Renal pelvis (tissue), 12 donors: ENCODE measurements around the gene PGAP3. TPM values are rescaled to one million over a fixed set of nuclear protein-coding genes. Genes with fewer than 3 reads are reported as not detected.
"Not testable (repeated sequence)": the region's sequence is repeated elsewhere in the genome, so short reads cannot be mapped to it uniquely, and the experiment has no call there.

Experiments
- DNase-seq: peaks from one replicate; pipeline ENCODE4 v3.0.0-alpha.2; 2013
- long read RNA-seq, 16 experiments: transcript quantifications; one replicate each; lab custom pipeline, GENCODE V29; 2026
- polyA plus RNA-seq, 3 donors: library from polyadenylated mRNA; unstranded; fragments of 120-200 nt; gene quantifications; one replicate each; pipeline ENCODE4 v1.2.1, GENCODE V29; 2013; ENCODE audit not compliant: insufficient read length in 3 of 3

The PGAP3 gene, protein sequence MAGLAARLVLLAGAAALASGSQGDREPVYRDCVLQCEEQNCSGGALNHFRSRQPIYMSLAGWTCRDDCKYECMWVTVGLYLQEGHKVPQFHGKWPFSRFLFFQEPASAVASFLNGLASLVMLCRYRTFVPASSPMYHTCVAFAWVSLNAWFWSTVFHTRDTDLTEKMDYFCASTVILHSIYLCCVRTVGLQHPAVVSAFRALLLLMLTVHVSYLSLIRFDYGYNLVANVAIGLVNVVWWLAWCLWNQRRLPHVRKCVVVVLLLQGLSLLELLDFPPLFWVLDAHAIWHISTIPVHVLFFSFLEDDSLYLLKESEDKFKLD
- 10 to 100 TPM; 37.4 to 48.6 (median 43.6) TPM for polyA plus RNA-seq
- long read RNA-seq, donor 1, transcript PGAP3-201 (8 exons, 2,737 nt): major isoform, 9 of 40 reads
- long read RNA-seq, donor 1, partial matches to known transcripts: 31 of 40 reads
- long read RNA-seq, donor 1, other reads (novel, unspliced or antisense): 0 of 40 reads
- long read RNA-seq, donor 2, transcript PGAP3-201 (8 exons, 2,737 nt): major isoform, 16 of 125 reads
- long read RNA-seq, donor 2, partial matches to known transcripts: 107 of 125 reads
- long read RNA-seq, donor 2, other reads (novel, unspliced or antisense): 0 of 125 reads
- long read RNA-seq, donor 3, transcript PGAP3-201 (8 exons, 2,737 nt): major isoform, 7 of 7 reads
- long read RNA-seq, donor 3, partial matches to known transcripts: 0 of 7 reads
- long read RNA-seq, donor 3, other reads (novel, unspliced or antisense): 0 of 7 reads
- long read RNA-seq, donor 4, transcript PGAP3-201 (8 exons, 2,737 nt): major isoform, 13 of 107 reads
- long read RNA-seq, donor 4, partial matches to known transcripts: 86 of 107 reads
- long read RNA-seq, donor 4, other reads (novel, unspliced or antisense): 8 of 107 reads
- long read RNA-seq, donor 5, transcript PGAP3-201 (8 exons, 2,737 nt): major isoform, 6 of 6 reads
- long read RNA-seq, donor 5, partial matches to known transcripts: 0 of 6 reads
- long read RNA-seq, donor 5, other reads (novel, unspliced or antisense): 0 of 6 reads
- long read RNA-seq, donor 6, transcript PGAP3-201 (8 exons, 2,737 nt): major isoform, 9 of 304 reads
- long read RNA-seq, donor 6, partial matches to known transcripts: 286 of 304 reads
- long read RNA-seq, donor 6, other reads (novel, unspliced or antisense): 8 of 304 reads
- long read RNA-seq, donor 7, transcript PGAP3-201 (8 exons, 2,737 nt): major isoform, 8 of 8 reads
- long read RNA-seq, donor 7, partial matches to known transcripts: 0 of 8 reads
- long read RNA-seq, donor 7, other reads (novel, unspliced or antisense): 0 of 8 reads
- long read RNA-seq, donor 8, partial matches to known transcripts: 0 of 1 reads
- long read RNA-seq, donor 8, other reads (novel, unspliced or antisense): 0 of 1 reads
- long read RNA-seq, donor 9, transcript PGAP3-201 (8 exons, 2,737 nt): major isoform, 16 of 165 reads
- long read RNA-seq, donor 9, partial matches to known transcripts: 148 of 165 reads
- long read RNA-seq, donor 9, other reads (novel, unspliced or antisense): 0 of 165 reads
- long read RNA-seq, donor 10, transcript PGAP3-201 (8 exons, 2,737 nt): major isoform, 6 of 168 reads
- long read RNA-seq, donor 10, partial matches to known transcripts: 152 of 168 reads
- long read RNA-seq, donor 10, other reads (novel, unspliced or antisense): 8 of 168 reads
- long read RNA-seq, donor 11, partial matches to known transcripts: 182 of 187 reads
- long read RNA-seq, donor 11, other reads (novel, unspliced or antisense): 0 of 187 reads
- long read RNA-seq, donor 12, transcript PGAP3-201 (8 exons, 2,737 nt): major isoform, 18 of 238 reads
- long read RNA-seq, donor 12, partial matches to known transcripts: 207 of 238 reads
- long read RNA-seq, donor 12, other reads (novel, unspliced or antisense): 11 of 238 reads
- long read RNA-seq, donor 13, partial matches to known transcripts: 75 of 92 reads
- long read RNA-seq, donor 13, other reads (novel, unspliced or antisense): 13 of 92 reads
- long read RNA-seq, donor 14: 0 reads
- long read RNA-seq, donor 15: 0 reads
- long read RNA-seq, donor 16, transcript PGAP3-201 (8 exons, 2,737 nt): major isoform, 9 of 112 reads
- long read RNA-seq, donor 16, partial matches to known transcripts: 102 of 112 reads
- long read RNA-seq, donor 16, other reads (novel, unspliced or antisense): 0 of 112 reads

DNA sequence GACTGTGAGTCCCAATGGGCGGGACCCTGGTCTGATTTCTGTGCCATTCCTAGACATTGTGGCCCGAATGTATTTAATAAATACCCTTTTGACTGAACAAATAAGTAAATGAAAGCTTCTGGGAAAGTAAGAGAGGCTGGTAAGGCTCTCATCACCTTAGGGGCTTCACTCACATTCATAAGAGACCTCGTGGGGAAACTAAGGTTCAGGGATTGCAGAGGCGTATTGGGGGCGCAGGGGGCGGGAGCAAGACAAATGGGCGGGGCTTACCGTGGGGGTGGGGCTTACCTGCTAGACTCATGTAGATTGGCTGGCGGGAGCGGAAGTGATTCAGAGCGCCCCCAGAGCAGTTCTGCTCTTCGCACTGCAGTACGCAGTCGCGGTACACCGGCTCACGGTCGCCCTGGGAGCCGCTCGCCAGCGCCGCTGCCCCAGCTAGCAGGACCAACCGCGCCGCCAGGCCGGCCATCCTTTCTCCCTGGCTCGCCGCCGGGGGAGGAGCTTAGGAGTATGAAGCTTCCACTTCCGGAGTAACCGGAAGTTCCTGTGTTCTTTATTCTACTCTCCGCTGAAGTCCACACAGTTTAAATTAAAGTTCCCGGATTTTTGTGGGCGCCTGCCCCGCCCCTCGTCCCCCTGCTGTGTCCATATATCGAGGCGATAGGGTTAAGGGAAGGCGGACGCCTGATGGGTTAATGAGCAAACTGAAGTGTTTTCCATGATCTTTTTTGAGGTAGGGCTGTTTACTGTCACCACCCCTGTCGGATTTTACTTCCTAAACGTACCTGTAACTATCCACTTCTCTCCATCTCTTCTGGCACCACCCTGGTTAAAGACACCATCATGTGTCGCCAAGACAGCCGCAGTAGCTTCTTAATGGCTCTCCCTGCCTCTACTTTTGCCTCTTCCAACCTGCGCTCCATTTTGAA is at the start of gene PGAP3:
Gene PGAP3, minus strand, starts transcription at position 512 of the 929 bp plus-strand sequence. Its CDS starts 43 bp downstream, at position 469.
- DNase-seq: peak; percentile 92

DNA sequence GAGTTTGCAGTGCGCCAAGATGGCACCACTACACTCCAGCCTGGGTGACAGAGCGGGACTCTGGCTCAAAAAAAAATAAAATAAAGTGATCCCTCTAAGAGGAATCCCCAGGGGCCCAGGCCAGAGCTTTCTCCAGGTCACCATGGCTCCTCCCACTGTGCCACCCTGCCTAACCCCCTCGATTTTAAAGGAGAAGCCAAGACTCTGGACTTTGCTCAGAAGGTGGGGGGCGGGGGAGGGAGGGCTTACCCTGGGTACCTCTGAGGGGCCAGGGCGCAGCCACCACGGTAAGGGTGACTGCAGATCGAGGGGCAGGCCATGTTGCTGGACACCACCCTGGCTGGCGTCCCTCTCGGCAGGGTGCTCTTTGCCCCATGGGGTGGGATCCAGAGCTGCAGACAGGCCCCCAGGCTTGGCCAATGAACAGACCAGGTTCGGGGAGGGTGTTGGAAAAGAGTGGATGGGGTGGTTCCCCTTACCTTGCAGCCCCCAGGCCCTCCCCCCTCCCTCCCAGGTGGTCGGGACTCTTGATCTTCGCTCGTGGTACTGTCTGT is 49.4 kb upstream of the PGAP3 start:
- DNase-seq: no peak

- no peak for DNase-seq
Measured at GRCh38 chr17:39736319-39737165, 48.7 kb upstream of the PGAP3 start.

DNA sequence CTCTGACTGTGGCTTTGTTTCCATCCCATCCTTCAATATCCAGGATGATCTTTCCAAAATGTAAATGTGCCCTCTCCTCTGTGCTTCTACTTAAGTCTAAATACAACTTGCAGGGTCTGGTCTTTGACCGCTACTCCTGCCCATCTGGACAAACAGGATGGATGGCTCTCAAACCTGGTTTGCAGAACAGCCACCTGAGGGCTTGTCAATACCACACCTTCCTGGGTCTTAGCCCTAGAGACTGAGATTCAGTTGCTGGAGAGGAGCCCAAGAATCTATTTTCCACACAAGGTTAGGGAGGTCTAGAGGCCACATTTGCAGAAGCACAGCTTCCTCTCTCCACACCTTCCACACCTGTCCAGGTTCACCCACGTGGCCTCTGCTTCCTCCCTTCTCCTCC is 48.0 kb upstream of the PGAP3 start:
- DNase-seq: no peak

- DNase-seq: no peak
Measured at GRCh38 chr17:39732586-39732985, 44.7 kb upstream of the PGAP3 start.

DNA sequence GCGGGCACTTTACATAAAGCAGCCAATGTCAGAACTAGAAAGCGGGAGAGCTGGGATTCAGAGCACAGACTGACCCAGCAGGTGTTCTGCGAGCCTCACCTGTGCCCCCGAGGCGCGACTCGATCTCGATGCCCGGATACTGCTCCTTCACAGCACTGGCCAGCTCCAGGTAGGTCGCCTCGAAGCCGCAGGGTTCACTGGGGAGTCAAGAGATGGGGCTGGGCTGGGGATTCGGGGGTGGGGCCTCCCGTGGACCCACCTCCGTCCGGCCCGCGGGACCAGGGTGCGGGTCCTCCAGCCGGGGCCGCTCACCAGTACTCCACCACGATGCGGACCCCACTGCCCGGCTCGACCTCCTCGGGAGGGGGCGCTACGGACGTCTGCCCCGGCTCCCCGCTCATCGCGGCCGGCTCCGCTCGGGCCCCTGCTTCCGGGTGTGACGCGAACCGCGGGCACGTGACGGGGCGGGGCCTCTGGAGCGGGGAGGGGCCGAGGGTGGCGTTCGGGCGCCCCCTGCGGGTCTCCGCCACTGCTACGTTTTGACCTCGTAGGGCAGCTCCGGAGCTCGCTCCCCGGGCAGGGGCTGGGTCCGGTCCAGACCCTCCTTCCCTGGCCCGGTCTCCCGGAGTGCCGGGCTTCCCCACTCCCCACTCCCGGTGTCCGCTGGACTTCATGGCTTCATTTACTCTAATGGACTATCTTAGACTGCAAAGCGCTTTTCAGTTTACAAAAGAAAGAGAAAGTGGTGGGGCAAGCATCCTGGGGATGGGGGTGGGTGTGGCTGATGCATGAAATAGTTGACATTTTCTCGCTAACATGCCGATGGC is 42.5 kb upstream of the PGAP3 start, which contains the start of gene MIEN1:
Gene MIEN1, minus strand, starts transcription at position 438 of the 827 bp plus-strand sequence. Its CDS starts 37 bp downstream, at position 401.
- no peak for DNase-seq

DNA sequence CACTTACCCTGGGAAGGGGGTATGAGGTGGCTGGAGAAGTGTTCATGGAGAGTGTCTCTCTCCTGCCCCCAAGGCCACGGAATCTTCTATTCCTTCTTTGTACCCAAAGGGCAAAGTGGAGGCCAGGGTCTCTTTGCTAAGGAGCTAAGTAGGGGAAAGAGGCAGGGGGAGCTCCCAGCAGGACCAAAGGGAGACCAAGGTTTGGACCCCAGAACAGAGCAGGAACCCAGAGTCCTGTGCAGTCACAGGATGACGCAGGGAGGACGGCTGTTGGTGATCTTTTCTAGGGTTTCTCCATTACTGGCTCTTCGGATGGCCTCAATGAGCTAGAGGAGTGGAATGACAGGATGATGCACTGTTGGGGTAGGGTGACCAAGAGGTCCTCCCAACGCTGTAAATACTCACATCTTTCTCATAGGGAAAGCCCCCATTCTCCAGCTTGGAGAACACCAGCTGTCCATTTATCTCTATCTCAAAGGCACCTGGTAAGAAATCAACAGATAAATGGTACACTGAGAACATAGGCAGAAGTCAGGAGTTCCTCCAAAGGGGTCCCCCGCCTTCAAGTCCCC is 41.5 kb upstream of the PGAP3 start:
- no peak for DNase-seq

DNA sequence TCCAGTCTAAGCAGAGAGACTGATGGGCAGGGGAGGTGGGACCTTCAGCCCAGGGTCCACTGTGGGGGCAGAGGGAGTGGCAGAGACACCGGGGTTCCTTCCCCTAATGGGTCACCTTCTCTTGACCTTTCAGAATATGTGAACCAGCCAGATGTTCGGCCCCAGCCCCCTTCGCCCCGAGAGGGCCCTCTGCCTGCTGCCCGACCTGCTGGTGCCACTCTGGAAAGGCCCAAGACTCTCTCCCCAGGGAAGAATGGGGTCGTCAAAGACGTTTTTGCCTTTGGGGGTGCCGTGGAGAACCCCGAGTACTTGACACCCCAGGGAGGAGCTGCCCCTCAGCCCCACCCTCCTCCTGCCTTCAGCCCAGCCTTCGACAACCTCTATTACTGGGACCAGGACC is 39.7 kb upstream of the PGAP3 start:
- no peak for DNase-seq

DNA sequence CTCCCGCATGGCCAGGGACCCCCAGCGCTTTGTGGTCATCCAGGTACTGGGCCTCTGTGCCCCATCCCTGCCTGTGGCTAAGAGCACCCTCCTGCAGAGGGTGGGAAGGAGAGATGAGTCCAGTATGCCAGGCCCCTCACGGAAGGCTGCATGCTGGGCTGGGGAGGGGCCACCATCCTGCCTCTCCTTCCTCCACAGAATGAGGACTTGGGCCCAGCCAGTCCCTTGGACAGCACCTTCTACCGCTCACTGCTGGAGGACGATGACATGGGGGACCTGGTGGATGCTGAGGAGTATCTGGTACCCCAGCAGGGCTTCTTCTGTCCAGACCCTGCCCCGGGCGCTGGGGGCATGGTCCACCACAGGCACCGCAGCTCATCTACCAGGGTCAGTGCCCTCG is 38.8 kb upstream of the PGAP3 start:
- DNase-seq: no peak

- DNase-seq: not testable (repeated sequence)
Measured at GRCh38 chr17:39725923-39726322, 38.1 kb upstream of the PGAP3 start.

GRCh38 chr17:39724731-39725130 is 36.9 kb upstream of the PGAP3 start:
- DNase-seq: no peak

DNA sequence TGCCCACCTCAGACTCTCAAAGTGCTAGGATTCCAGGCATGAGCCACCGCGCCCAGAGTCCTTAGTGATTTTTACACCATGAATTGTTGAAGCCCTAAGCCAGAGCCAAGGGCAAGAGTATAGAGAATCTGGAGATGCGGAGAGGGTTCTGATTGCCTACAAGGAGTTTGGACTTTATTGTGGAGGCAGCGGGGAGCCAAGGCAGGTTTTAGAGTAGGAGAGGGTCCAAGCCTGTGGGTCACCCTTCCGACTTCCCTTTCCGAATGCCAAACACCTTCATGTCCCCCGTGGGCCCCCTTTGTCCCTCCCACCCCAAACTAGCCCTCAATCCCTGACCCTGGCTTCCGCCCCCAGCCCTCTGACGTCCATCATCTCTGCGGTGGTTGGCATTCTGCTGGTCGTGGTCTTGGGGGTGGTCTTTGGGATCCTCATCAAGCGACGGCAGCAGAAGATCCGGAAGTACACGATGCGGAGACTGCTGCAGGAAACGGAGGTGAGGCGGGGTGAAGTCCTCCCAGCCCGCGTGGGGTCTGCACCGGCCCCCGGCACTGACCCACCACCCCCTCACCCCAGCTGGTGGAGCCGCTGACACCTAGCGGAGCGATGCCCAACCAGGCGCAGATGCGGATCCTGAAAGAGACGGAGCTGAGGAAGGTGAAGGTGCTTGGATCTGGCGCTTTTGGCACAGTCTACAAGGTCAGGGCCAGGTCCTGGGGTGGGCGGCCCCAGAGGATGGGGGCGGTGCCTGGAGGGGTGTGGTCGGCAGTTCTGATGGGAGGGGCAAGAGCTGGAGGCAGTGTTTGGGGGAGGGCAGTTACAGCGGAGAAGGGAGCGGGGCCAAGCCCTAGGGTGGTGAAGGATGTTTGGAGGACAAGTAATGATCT is 35.4 kb upstream of the PGAP3 start:
- DNase-seq: no peak

- DNase-seq: no peak
Measured at GRCh38 chr17:39722104-39722503, 34.2 kb upstream of the PGAP3 start.

- DNase-seq: no peak
Measured at GRCh38 chr17:39719563-39720355, 31.9 kb upstream of the PGAP3 start.
